IMR-90 (cell line): ENCODE results near the gene SARNP. TPM values are rescaled to one million over a fixed set of nuclear protein-coding genes. Genes with fewer than 3 reads are reported as not detected.

ENCODE experiments used
- ATAC-seq: fragments of 200-7000 bp; cut with Tn5 transposase; 2 replicates; pipeline ENCODE4 v1.9.1; 2020; ENCODE audit warnings: low read depth, mild to moderate bottlenecking, moderate library complexity
- BruUV-seq: library from RNA; stranded (reverse); fragments of 400-500 nt; replicated peaks from 2 replicates; lab custom pipeline; 2021; lab: Mats Ljungman, UMichigan
- CTCF ChIA-PET: fragments of 300-600 bp; formaldehyde crosslinking; extraction: SDS; loops from one replicate; lab custom pipeline; 2021; ENCODE audit warnings: antibody characterized with exemption; lab: Yijun Ruan, JAX
- POLR2A ChIA-PET: fragments of 300-600 bp; sonication (Branson Sonifier 250); formaldehyde crosslinking; loops from one replicate; lab custom pipeline; 2022; ENCODE audit warnings: antibody characterized with exemption; ENCODE audit not compliant: unreplicated experiment; lab: Charles Lee
- DNase-seq: peaks from one replicate; pipeline ENCODE4 v3.0.0; 2013
- H2AFZ ChIP-seq: replicated peaks from 2 replicates; pipeline ENCODE3; 2013; ENCODE audit warnings: low read length, mild to moderate bottlenecking; ENCODE audit not compliant: poor library complexity
- H2AK5ac ChIP-seq: 2 replicates; pipeline ENCODE4 v1.6.1; 2013; ENCODE audit warnings: low read depth, low read length, inconsistent platforms
- H2AK9ac ChIP-seq: replicated peaks from 2 replicates; pipeline ENCODE3; 2013; ENCODE audit warnings: mild to moderate bottlenecking, low read depth, low read length, moderate library complexity; ENCODE audit not compliant: poor library complexity
- H2BK120ac ChIP-seq: 2 replicates; pipeline ENCODE4 v1.6.1; 2013; ENCODE audit warnings: low read depth, low read length, inconsistent platforms
- H2BK15ac ChIP-seq: 3 replicates; pipeline ENCODE4 v1.6.1; 2013; ENCODE audit warnings: low read depth, low read length, inconsistent platforms
- H2BK20ac ChIP-seq: 2 replicates; pipeline ENCODE4 v1.6.1; 2013; ENCODE audit warnings: low read depth, mild to moderate bottlenecking, inconsistent platforms, low read length, moderate library complexity
- H2BK5ac ChIP-seq: 2 replicates; pipeline ENCODE4 v1.6.1; 2013; ENCODE audit warnings: mild to moderate bottlenecking, low read depth, low read length, inconsistent platforms; ENCODE audit not compliant: poor library complexity, severe bottlenecking
- H3K14ac ChIP-seq: replicated peaks from 2 replicates; pipeline ENCODE4 v1.6.1; 2013; ENCODE audit warnings: low read depth, low read length, inconsistent platforms
- H3K18ac ChIP-seq: 2 replicates; pipeline ENCODE4 v1.6.1; 2013; ENCODE audit warnings: low read depth, low read length, control low read depth
- H3K23ac ChIP-seq: 2 replicates; pipeline ENCODE4 v1.6.1; 2013; ENCODE audit warnings: low read depth, low read length, inconsistent platforms
- H3K27ac ChIP-seq: 2 replicates; pipeline ENCODE4 v1.5.1; 2013; ENCODE audit warnings: mild to moderate bottlenecking, control low read depth, low read length; ENCODE audit not compliant: insufficient read depth
- H3K27me3 ChIP-seq: 2 replicates; pipeline ENCODE4 v1.6.1; 2013; ENCODE audit warnings: low read length; ENCODE audit not compliant: control insufficient read depth, insufficient read depth
- H3K36me3 ChIP-seq: 2 replicates; pipeline ENCODE4 v1.6.1; 2013; ENCODE audit warnings: low read length, mixed read lengths; ENCODE audit not compliant: control insufficient read depth, insufficient read depth
- H3K4ac ChIP-seq: 2 replicates; pipeline ENCODE4 v1.6.1; 2013; ENCODE audit warnings: low read depth, low read length, inconsistent platforms
- H3K4me1 ChIP-seq: 2 replicates; pipeline ENCODE4 v1.6.1; 2013; ENCODE audit warnings: low read length, mixed read lengths; ENCODE audit not compliant: control insufficient read depth, insufficient read depth
- H3K4me2 ChIP-seq: 2 replicates; pipeline ENCODE4 v1.6.1; 2013; ENCODE audit warnings: low read depth, mild to moderate bottlenecking, control low read depth, low read length, moderate library complexity
- H3K4me3 ChIP-seq: 2 replicates; pipeline ENCODE4 v1.5.1; 2013; ENCODE audit warnings: low read depth, mild to moderate bottlenecking, control low read depth, low read length, moderate library complexity; ENCODE audit not compliant: insufficient read depth
- H3K56ac ChIP-seq: 2 replicates; pipeline ENCODE4 v1.6.1; 2013; ENCODE audit warnings: low read length, inconsistent platforms; ENCODE audit not compliant: insufficient read depth; ENCODE audit errors: extremely low read depth
- H3K79me1 ChIP-seq, 2 experiments: 2 replicates each; pipeline ENCODE4 v1.6.1; 2013; ENCODE audit warnings: low read length in 2 of 2, inconsistent platforms in 1 of 2, low read depth in 1 of 2
- H3K9ac ChIP-seq: 2 replicates; pipeline ENCODE4 v1.6.1; 2013; ENCODE audit warnings: low read depth, low read length, control low read depth
- H3K9me1 ChIP-seq: 2 replicates; pipeline ENCODE4 v1.6.1; 2013; ENCODE audit warnings: low read length, inconsistent platforms; ENCODE audit not compliant: insufficient read depth
- H3K9me3 ChIP-seq: 2 replicates; pipeline ENCODE4 v1.6.1; 2013; ENCODE audit warnings: low read length; ENCODE audit not compliant: control insufficient read depth, insufficient read depth
- H4K20me1 ChIP-seq: 2 replicates; pipeline ENCODE4 v1.6.1; 2013; ENCODE audit warnings: low read length, inconsistent platforms; ENCODE audit not compliant: insufficient read depth
- H4K5ac ChIP-seq: 2 replicates; pipeline ENCODE4 v1.6.1; 2013; ENCODE audit warnings: mild to moderate bottlenecking, low read depth, low read length, control low read depth
- H4K8ac ChIP-seq, 2 experiments: 2 replicates each; pipeline ENCODE4 v1.6.1; 2013; ENCODE audit warnings: low read depth in 2 of 2, low read length in 2 of 2, control low read depth in 1 of 2, inconsistent platforms in 1 of 2
- H4K91ac ChIP-seq: 2 replicates; pipeline ENCODE4 v1.6.1; 2013; ENCODE audit warnings: low read depth, low read length, inconsistent platforms; ENCODE audit not compliant: insufficient read depth
- BHLHE40 ChIP-seq: fragments of 150-350 bp; IDR thresholded peaks from 2 replicates; pipeline ENCODE4 v1.6.1; 2016; ENCODE audit warnings: mild to moderate bottlenecking, low read depth, low read length
- CEBPB ChIP-seq: IDR thresholded peaks from 2 replicates; pipeline ENCODE4 v1.6.1; 2012; ENCODE audit warnings: low read depth, low read length, improper control_type of control experiment
- CHD1 ChIP-seq: IDR thresholded peaks from 2 replicates; pipeline ENCODE4 v1.6.1; 2012; ENCODE audit warnings: low read depth, low read length, improper control_type of control experiment
- FOS ChIP-seq: fragments of 150-350 bp; IDR thresholded peaks from 2 replicates; pipeline ENCODE4 v1.6.1; 2016; ENCODE audit warnings: low read depth, low read length
- MAFK ChIP-seq: IDR thresholded peaks from 2 replicates; pipeline ENCODE4 v1.6.1; 2012; ENCODE audit warnings: low read depth, low read length, improper control_type of control experiment
- MAZ ChIP-seq: IDR thresholded peaks from 2 replicates; pipeline ENCODE4 v1.6.1; 2012; ENCODE audit warnings: low read depth, mild to moderate bottlenecking, low read length, improper control_type of control experiment, moderate library complexity, borderline replicate concordance
- MXI1 ChIP-seq: IDR thresholded peaks from 2 replicates; pipeline ENCODE4 v1.6.1; 2012; ENCODE audit warnings: low read depth, mild to moderate bottlenecking, low read length, moderate library complexity, borderline replicate concordance
- NFE2L2 ChIP-seq: fragments of 150-350 bp; IDR thresholded peaks from 2 replicates; pipeline ENCODE4 v1.6.1; 2016; ENCODE audit warnings: low read depth, mild to moderate bottlenecking, low read length
- POLR2A ChIP-seq: IDR thresholded peaks from 2 replicates; pipeline ENCODE4 v1.6.1; 2012; ENCODE audit warnings: mild to moderate bottlenecking, low read depth, low read length
- RAD21 ChIP-seq: IDR thresholded peaks from 2 replicates; pipeline ENCODE4 v1.6.1; 2012; ENCODE audit warnings: low read length, improper control_type of control experiment
- RCOR1 ChIP-seq: IDR thresholded peaks from 2 replicates; pipeline ENCODE4 v1.6.1; 2012; ENCODE audit warnings: mild to moderate bottlenecking, low read length, improper control_type of control experiment; ENCODE audit not compliant: insufficient replicate concordance
- RFX5 ChIP-seq: IDR thresholded peaks from 2 replicates; pipeline ENCODE4 v1.8.0; 2012; ENCODE audit warnings: low read depth, mild to moderate bottlenecking, low read length, moderate library complexity
- SMC3 ChIP-seq: fragments of 150-350 bp; IDR thresholded peaks from 2 replicates; pipeline ENCODE4 v1.6.1; 2016; ENCODE audit warnings: low read depth, mild to moderate bottlenecking, antibody characterized with exemption, low read length, moderate library complexity
- WGBS, 2 experiments: methylation state at CpG; one replicate each; pipeline versions ENCODE4 v1.1.5 to v1.1.7; 2013; ENCODE audit warnings: missing lambda C conversion rate in 2 of 2; ENCODE audit not compliant: insufficient read length in 1 of 2; ENCODE audit errors: extremely low coverage in 2 of 2; 5-methylcytosine and 5-hydroxymethylcytosine counted together
- dilution Hi-C: fragments of 300-500 bp; cut with HindIII; formaldehyde crosslinking; loops from one replicate; pipeline ENCODE4 v1.14.3; 2018; ENCODE audit warnings: low sequenced_read_pairs; ENCODE audit not compliant: unreplicated experiment
- in situ Hi-C: fragments of 300-500 bp; cut with MboI; formaldehyde crosslinking; loops from 3 replicates; pipeline ENCODE4 v1.14.3; 2019; ENCODE audit warnings: low sequenced_read_pairs, inconsistent platforms, mixed read lengths
- intact Hi-C: fragments of 100-400 bp; cut with micrococcal nuclease; formaldehyde crosslinking; loops from 2 replicates; pipeline ENCODE4 v1.10.0; 2022
- polyA plus RNA-seq, 3 experiments: library from polyadenylated mRNA; depleted of rRNA; stranded (reverse); fragments of >200 nt; gene quantifications; 2 replicates each; pipeline ENCODE4 v1.2.3, GENCODE V29; 2012; ENCODE audit warnings: low replicate concordance in 1 of 3
- total RNA-seq: library from RNA; depleted of rRNA; stranded (reverse); fragments of >200 nt; gene quantifications from 2 replicates; pipeline ENCODE4 v1.2.3, GENCODE V29; 2012
- TF ChIP-seq, protein P1 (sequence below): fragments of 150-350 bp; IDR thresholded peaks from 2 replicates; pipeline ENCODE4 v1.6.1; 2016; ENCODE audit warnings: low read depth, mild to moderate bottlenecking, low read length, moderate library complexity, borderline replicate concordance
- TF ChIP-seq, protein P2 (sequence below): conservative IDR thresholded peaks from 2 replicates; pipeline ENCODE4 v1.5.1; 2012; ENCODE audit warnings: mild to moderate bottlenecking, low read depth, low read length, improper control_type of control experiment
- TF ChIP-seq, protein P3 (sequence below): fragments of 150-350 bp; IDR thresholded peaks from 2 replicates; pipeline ENCODE4 v1.6.1; 2017; ENCODE audit warnings: mild to moderate bottlenecking, antibody characterized with exemption, low read length, low read depth

Gene SARNP
- total and polyA plus RNA-seq, 2 of the 4 experiments (the other 2 are of a cell fraction): 46.8 to 103 TPM

DNA sequence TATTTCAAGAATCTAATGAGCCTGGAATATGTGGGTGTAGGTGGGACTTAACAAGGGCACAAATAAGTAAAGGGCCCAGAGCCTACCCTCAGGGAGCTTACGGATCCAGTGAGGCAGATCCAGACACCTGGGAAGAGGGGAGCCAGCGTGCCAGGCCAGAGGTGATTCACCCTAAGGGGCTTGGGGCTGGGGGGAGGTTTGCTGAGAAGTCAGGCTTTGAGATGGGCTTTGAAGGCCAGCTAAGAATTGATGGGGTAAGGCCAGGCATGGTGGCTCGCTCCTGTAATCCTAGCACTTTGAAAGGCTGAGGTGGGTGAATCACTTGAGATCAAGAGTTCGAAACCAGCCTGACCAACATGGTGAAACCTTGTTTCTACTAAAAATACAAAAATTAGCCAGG, 25.9 kb upstream of the SARNP start:
- CTCF ChIA-PET: interaction anchor here (0.5 kb wide), 1 partner anchor 22 kb away, joined by 3 read pairs; no protein-coding TSS in a partner anchor
- Histone ChIP-seq H2BK15ac (peak overlapping the region; percentile 94; the same call in 2 of the 3 replicates), H4K8ac (peak overlapping the region; percentile 80 to 96; a peak in 2 of 4 replicates), H3K4me3 (no peak overlapping the region), H4K20me1 (no peaks in the 10 kb centered on the region), H3K4me2 (no peak overlapping the region), H3K56ac (peak overlapping the region; percentile 77; the same call in 1 of the 2 replicates), H3K23ac (no peak overlapping the region), H4K5ac (peak overlapping the region; percentile 58), H2BK20ac (peak overlapping the region; percentile 96), H2BK5ac (no peak overlapping the region), H3K9ac (no peak overlapping the region), H3K4me1 (peaks cover 19% of the 10 kb centered on the region), H2AK9ac (peak overlapping the region; percentile 50), H3K9me1 (peaks cover 21% of the 10 kb centered on the region), H2BK120ac (peak overlapping the region; percentile 87), H3K36me3 (peaks cover 16% of the 10 kb centered on the region), H3K14ac (peak overlapping the region; percentile 77; the same call in 1 of the 2 replicates), H3K79me1 (peaks cover 13 to 33% of the 10 kb centered on the region in 2 experiments), H2AFZ (no peak overlapping the region), H3K27ac (no peak overlapping the region), H3K4ac (peak overlapping the region; percentile 95), H3K9me3 (no peaks in the 10 kb centered on the region), H3K27me3 (no peaks in the 10 kb centered on the region), H2AK5ac (peak overlapping the region; percentile 76), H4K91ac (peak overlapping the region; percentile 81), H3K18ac (no peak overlapping the region)
- no peak for ATAC-seq
- in situ Hi-C loops: no loop called here
- no peak for DNase-seq
- BruUV-seq: no TSS peak
- TF ChIP-seq RFX5 (no peak), FOS (no peak), CEBPB (no peak), MXI1 (no peak), POLR2A (no peak), MAFK (no peak), CHD1 (no peak), RAD21 (no peak), NFE2L2 (no peak), BHLHE40 (no peak), RCOR1 (no peak), MAZ (no peak), SMC3 (no peak)
- TF ChIP-seq, protein P1, sequence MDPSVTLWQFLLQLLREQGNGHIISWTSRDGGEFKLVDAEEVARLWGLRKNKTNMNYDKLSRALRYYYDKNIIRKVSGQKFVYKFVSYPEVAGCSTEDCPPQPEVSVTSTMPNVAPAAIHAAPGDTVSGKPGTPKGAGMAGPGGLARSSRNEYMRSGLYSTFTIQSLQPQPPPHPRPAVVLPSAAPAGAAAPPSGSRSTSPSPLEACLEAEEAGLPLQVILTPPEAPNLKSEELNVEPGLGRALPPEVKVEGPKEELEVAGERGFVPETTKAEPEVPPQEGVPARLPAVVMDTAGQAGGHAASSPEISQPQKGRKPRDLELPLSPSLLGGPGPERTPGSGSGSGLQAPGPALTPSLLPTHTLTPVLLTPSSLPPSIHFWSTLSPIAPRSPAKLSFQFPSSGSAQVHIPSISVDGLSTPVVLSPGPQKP: no peak
- TF ChIP-seq, protein P2, sequence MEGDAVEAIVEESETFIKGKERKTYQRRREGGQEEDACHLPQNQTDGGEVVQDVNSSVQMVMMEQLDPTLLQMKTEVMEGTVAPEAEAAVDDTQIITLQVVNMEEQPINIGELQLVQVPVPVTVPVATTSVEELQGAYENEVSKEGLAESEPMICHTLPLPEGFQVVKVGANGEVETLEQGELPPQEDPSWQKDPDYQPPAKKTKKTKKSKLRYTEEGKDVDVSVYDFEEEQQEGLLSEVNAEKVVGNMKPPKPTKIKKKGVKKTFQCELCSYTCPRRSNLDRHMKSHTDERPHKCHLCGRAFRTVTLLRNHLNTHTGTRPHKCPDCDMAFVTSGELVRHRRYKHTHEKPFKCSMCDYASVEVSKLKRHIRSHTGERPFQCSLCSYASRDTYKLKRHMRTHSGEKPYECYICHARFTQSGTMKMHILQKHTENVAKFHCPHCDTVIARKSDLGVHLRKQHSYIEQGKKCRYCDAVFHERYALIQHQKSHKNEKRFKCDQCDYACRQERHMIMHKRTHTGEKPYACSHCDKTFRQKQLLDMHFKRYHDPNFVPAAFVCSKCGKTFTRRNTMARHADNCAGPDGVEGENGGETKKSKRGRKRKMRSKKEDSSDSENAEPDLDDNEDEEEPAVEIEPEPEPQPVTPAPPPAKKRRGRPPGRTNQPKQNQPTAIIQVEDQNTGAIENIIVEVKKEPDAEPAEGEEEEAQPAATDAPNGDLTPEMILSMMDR: no peak
- TF ChIP-seq, protein P3, sequence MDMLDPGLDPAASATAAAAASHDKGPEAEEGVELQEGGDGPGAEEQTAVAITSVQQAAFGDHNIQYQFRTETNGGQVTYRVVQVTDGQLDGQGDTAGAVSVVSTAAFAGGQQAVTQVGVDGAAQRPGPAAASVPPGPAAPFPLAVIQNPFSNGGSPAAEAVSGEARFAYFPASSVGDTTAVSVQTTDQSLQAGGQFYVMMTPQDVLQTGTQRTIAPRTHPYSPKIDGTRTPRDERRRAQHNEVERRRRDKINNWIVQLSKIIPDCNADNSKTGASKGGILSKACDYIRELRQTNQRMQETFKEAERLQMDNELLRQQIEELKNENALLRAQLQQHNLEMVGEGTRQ: no peak
- intact Hi-C loops: no loop called here
- POLR2A ChIA-PET: no interaction called here
- WGBS, 2 experiments: no CpG with 5 or more reads among the region's 4 CpGs
- dilution Hi-C loops: no loop called here
